Activated T-cell treated with anti-CD3 and anti-CD28 coated beads for 1 hour (primary cell): ENCODE measurements around the gene MRTFB.
"Not testable (repeated sequence)": the region's sequence is repeated elsewhere in the genome, so short reads cannot be mapped to it uniquely, and the experiment has no call there.

ENCODE experiments used
- DNase-seq: peaks from one replicate; pipeline ENCODE4 v3.0.0-alpha.2; 2020; ENCODE audit warnings: low read depth

The MRTFB gene, protein sequence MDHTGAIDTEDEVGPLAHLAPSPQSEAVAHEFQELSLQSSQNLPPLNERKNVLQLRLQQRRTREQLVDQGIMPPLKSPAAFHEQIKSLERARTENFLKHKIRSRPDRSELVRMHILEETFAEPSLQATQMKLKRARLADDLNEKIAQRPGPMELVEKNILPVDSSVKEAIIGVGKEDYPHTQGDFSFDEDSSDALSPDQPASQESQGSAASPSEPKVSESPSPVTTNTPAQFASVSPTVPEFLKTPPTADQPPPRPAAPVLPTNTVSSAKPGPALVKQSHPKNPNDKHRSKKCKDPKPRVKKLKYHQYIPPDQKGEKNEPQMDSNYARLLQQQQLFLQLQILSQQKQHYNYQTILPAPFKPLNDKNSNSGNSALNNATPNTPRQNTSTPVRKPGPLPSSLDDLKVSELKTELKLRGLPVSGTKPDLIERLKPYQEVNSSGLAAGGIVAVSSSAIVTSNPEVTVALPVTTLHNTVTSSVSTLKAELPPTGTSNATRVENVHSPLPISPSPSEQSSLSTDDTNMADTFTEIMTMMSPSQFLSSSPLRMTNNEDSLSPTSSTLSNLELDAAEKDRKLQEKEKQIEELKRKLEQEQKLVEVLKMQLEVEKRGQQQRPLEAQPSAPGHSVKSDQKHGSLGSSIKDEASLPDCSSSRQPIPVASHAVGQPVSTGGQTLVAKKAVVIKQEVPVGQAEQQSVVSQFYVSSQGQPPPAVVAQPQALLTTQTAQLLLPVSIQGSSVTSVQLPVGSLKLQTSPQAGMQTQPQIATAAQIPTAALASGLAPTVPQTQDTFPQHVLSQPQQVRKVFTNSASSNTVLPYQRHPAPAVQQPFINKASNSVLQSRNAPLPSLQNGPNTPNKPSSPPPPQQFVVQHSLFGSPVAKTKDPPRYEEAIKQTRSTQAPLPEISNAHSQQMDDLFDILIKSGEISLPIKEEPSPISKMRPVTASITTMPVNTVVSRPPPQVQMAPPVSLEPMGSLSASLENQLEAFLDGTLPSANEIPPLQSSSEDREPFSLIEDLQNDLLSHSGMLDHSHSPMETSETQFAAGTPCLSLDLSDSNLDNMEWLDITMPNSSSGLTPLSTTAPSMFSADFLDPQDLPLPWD

DNA sequence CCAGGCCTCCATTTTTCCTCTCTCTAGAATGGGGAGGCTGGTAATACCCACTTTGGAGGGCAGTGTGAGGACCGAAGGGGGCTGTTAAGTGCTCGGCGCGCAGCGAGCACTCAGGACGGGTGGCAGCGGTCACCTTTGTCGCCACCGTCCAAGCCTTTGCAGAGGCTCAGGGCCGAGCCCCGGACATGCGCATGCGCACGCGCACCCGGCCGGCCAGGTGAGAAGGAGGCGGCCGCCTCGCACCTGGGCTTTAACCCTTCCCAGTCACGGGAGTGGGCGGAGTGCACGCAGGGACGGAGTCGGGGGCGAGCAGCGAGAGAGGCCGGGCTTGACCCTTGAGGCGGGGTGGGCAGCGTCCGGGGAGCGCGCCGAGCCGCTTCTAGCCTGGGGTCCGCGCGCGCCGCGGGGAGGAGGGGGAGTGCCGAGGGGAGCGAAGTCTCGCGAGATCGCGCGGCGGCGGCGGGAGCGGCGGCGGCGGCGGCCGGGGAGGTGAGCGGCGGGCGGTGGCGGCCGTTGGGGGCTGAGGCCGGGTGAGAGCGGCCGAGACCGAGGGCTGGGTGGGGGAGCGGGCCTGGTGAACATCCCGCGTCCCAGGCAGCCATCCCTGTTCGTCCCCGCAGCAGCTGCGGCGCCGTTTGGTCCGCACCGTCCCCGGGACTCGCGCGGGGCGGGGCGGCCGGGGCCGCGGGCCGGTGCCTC lies at the start of gene MRTFB:
MRTFB (plus strand) TSS at position 443 of the 699 bp plus-strand sequence. CDS start 69,288 bp downstream, outside the sequence.
- DNase-seq = peak; percentile 72

DNA sequence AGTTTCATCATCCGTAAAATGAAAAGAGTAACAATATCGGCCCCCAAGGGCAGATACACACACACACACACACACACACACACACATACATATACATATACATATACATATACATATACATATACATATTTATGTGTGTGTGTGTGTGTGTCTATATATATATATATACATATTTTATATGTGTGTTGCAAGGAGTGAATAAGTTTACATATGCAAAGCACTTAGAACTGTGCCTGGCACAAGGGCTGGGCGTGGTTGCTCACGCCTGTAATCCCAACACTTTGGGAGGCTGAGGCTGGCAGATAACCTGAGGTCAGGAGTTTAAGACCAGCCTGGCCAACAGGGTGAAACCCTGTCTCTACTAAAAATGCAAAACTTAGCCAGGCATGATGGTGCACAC lies 47.6 kb upstream of the MRTFB start:
- not testable (repeated sequence) for DNase-seq

DNA sequence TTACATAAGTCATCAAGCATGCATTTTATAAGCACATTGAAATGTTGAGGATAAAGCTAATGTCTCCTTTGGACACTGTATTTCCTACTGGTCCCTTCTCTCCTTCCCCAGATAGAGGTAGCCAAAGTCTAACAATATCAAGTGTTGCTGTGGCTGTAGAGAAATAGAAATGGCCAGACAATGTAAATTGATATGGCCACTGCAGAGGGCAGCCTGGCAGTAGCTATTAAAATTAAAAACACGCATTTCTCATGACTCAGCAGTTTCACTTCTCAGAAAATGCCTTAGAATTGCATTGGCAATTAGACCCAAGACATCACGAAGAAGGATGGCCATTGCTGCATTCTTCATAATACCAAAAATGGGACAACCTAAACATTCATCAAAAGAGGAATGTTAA lies 46.8 kb upstream of the MRTFB start:
- no peak for DNase-seq

DNA sequence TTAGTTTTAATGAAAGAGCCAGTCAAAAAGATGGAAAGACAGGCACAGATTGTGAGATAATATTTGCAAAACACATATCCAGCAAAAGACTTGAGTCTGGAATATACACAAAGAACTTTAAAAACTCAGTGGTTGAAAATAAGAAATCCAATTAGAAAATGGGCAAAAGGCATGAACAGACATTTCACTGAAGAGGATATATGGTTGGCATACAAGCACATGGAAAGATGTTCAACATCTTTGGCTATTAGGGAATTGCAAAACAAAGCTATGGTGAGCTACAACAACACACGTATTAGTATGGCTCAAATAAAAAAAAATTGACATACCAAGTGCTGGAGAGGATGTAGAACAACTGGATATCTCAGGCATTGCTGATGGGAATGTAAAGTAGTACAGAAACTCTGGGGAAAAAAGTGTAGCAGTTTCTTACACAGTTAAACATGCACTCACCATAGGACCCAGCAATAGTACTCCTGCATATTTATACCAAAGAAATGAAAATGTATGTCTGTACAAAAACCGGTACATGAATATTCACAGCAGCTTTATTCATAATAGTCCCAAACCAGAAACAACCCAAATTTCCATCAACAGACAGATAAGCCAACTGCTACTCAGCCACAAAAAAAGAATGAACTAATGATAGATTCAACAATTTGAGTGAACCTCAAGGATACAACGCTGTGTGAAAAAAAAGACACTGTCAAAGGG lies 44.4 kb upstream of the MRTFB start:
- DNase-seq = no peak

DNA sequence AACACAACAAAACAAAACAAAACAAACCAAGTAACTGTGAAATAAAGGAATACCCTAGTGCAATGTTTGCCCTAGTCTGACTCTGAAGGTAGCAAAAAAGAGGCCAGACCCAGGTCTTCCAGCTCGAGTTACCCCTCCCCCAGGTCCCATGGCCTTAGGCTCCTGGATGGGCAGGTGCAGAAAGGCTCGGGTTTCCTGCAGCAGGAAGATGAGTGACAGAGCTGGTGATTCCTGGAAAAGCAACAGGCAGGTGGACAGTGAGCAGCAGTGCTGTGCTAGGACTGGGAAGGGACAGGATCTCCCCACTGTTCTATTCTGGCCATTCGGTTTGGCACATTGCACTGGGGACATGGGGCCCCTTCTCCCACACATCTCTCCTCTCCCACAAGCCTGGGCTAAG lies 42.9 kb upstream of the MRTFB start:
- DNase-seq = no peak

DNA sequence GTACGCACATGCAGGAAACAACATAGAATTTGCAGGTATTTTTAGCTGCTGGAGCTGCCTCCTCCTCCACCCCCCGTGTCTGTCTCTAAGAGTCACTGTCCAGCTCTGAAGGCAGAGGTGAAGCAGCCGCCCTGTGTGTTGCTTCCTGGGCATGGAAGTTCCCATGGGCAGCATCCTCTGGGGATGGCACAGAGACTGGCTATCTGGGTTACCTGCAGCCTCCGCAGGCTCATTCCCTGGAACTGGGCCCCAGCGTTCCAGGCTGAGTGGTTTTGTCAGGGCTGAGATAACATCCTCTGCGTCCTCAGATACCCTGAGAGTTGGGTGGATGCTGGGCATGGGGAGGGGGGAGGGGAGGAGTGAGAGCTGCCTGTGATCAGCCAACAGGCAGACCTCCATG lies 41.5 kb upstream of the MRTFB start:
- no peak for DNase-seq

DNA sequence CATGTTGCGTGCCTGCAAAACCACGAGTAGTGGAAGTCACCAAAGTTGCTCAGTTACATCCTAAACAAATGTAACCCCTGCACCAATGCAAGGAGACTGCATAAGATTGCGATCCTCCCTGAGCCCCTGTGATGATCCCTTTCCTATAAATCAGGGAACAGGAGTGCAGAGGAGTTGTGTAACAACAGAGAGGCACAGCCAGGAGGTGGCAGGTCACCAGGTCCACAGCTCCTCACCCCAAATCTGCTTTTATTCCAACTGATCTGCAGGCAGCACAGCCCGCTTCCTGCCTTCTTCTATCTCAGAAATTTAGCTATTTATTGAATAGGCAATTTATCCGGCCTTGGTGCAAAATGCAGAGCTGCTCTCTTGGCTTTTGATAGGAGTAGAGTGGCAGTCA lies 36.0 kb upstream of the MRTFB start:
- no peak for DNase-seq

DNA sequence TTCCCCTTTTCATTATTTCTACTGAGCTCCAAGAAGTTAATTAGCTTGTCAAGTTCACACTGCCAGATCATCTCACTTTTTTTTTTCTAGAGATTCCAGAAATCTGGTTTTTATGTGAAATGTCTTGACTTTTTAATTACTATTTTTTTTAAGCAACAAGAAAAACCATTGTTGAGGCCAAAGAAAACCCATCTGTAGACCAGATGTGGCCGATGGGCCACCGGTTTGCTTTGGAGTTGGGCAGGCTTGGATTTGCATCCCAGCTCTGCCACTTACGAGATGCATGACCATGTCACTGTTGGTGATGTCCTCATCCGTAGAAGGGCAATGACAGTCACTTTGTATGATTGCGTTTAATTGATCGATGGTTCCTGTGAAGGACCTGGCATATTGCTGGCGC lies 34.2 kb upstream of the MRTFB start:
- no peak for DNase-seq

DNA sequence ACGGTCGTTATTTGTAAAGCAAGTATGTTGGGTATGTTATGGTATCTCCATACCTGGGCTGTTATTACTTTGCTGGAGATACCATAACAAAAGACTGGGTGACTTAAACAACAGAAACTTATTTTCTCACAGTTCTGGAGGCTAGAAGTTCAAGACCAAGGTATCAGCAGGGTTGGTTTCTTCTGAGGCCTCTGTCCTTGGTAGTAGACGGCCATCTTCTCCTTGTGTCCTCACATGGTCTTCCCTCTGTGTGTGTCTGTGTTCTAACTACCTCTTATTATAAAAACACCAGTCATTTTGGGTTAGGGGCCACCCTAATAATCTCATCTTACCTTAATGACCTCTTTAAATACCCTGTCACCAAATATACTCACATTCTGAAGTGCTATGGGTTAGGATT lies 33.2 kb upstream of the MRTFB start:
- DNase-seq = no peak

DNA sequence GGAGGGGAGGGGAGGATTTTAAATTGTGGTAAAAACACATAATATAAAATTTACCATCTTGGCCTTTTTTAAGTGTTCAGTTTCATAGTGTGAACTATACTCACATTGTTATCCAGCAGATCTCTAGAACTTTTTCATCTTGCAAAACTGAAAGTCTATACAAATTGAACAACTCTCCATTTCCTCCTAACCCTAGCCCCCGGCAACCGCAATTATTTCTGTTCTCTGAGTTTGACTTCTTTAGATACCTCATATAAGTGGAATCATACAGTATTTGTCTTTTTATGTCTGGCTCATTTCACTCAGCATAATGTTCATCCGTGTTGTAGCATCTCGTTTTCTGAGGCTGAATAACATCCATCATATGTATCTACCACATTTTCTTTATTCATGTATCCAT lies 30.0 kb upstream of the MRTFB start:
- DNase-seq = no peak

DNA sequence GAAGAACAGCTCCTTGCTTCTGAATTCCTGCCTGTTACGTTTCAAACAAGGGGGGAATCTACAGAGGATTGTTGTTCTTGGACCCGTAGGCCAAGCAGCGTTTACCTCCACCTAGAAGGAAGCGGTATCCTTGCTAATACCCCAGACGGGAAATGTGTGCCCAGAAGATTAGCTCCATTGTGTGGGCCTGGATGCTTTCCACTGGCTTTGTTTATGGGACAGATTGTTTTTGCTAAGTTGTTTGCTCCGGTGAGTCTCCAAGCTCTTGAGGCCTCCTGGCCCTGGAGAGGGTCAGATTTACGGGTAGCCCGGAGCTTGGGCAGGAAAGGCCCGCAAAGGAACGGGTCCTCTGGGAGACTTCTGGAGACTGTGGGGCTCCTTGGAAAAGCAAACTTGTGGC lies 28.4 kb upstream of the MRTFB start:
- DNase-seq = no peak

DNA sequence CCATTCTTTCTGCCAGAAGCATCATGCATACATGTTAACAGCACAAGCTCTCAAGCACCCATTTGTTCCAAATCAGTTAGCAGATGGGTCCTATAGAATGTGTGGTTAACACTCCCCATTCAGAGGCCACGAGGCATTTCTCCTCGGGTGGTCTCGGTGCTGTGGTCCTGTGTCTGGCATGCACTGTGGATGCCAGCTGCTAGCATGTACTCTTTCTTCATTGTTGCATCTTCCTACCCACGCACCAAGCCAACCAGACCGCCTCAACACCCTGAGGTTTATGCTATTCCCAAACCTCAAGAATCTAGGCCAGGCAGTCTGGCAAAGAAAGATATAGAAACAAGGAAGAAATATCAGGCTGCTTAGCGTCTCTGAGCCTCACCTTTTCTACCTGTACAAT lies 27.8 kb upstream of the MRTFB start:
- no peak for DNase-seq

DNA sequence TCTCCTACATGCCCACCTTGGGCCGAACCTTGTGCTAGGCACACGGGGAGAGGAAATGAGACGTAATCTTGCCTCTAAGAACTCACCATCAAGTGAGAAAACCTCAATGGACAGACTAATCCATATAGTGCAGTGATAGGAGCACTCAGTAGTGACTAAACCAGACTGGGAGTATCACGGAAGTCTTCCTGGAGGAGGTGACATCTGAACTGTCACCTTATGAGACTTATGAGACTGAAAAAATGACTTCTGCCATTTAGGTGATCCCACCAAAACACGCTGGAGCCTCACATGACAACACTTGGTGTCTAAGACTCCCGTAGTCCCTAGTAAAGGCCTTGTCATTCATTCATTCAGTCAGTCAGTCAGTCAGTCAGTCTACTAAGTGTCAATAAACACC lies 27.3 kb upstream of the MRTFB start:
- DNase-seq = no peak

DNA sequence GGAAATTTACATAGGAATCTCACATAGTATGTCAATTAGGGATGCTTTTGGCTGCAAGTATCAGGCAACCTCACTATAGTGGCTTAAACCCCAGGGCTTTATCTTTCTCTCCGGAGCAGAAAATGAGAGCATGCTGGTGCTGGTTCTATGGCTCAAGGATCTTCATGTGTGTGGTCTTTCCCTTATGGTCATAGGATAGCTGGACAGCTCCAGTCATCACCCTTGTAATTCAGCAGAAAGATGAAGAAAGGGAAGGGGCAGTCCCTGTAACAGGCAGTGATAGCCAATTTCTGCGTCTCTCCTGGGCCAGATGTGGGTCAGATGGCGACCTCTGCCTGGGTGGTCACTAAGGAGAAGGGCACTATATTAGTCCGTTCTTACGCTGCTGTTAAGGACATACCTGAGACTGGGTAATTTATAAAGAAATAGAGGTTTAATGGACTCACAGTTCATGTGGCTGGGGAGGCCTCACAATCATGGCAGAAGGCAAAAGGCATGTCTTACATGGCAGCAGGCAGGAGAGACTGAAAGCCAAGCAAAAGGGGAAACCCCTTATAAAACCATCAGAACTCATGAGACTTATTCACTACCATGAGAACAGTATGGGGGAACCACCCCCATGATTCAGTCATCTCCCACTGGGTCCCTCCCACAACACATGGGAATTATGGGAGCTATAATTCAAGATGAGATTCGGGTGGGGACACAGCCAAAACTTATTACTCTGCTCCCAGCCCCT lies 23.8 kb upstream of the MRTFB start:
- DNase-seq = not testable (repeated sequence)

DNA sequence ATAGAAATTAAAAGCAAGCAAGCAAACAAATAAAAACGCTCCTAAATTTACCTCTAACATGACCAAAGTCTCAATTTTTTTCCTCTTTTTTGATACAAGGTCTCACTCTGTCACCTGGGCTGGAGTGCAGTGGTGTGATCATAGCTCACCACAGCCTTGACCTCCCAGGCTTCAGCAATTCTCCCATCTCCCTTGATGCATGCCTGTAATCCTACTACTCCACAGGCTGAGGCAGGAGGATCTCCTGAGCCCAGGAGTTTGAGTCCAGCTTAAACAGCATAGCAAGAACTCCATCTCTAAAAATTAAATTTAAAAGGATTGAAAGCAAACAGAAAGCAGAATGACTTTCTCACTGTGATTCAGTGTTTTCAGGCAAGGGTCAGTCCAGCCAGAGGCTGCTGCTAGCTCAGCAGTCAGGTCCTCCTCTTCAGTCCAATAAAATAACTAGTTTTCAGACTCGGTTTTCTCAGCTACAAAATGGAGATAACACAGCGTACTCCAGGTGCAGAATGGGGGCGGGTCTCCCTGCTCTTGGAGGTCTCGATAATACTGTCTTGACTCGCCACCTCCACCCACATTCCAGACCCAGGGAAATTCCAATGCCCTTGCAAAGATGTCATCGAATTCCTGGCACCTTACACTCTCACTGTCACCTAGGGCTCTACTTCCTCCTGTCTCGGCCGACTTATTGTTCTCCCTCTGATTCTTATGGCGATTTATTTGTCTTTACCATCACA lies 20.7 kb upstream of the MRTFB start:
- no peak for DNase-seq

DNA sequence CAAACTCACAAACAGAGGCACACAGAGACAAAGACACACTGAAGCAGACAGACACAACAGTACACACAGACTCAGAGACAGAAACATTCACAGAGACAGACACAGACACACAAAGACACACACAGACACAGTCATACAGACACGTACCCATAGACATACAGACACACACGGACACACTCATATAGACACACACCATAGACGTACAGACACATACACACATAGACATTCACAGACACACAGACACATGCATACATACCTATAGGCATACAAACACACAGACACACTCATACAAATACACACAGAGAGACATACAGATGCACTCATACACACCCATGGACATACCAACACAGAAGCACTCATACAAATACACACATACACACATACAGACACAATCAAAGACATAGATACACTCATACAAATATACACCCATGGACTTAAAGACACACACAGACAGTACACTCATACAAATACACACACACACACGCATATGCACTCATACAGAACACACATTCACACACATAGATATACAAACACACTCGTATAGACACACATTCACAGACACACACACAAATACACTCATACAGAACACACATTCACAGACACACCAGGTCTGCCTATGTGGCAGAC lies 19.9 kb upstream of the MRTFB start:
- DNase-seq = no peak

DNA sequence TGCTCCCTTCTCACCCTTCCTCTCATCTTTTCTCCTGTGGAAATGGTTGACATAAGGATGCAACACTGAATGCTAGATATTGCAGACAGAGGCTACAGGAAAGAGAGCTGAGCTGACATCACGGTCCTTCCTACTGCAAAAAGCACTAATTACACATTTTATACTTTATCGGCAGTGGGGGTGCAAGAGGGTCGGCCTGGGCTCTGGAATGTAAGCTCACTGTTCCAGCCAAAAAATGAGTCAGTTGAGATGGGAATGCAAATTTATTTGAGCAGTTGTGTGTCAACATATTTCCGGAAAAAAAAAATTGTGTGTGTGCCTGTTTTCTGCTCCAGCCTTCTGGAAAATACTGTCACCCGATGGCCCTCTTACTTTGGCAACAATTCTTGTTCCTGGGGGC lies 14.1 kb upstream of the MRTFB start:
- DNase-seq = no peak

DNA sequence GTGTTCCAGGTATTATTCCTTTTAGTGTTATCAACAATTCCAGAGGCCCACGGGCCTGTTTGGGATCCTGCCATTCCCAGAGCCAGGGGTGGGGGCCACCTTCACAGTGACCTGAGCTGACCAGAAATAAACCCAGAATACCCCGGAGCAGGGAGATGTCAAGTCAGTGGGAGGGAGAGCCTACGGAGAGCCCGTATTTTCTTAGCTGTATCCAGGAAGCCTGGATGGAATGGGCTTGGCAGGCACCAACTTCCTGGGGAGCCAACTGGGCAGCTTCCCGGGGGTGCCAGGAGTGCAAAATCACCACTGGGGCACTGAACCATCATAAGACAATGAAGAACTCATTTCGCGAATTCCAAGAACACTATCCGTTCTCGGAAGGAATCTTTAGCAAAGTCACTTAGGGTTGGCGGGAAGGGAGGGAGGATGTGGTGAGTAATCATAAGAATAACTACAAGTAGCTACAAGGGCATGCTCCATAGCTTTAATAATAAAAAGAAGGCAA lies 13.2 kb upstream of the MRTFB start:
- no peak for DNase-seq

DNA sequence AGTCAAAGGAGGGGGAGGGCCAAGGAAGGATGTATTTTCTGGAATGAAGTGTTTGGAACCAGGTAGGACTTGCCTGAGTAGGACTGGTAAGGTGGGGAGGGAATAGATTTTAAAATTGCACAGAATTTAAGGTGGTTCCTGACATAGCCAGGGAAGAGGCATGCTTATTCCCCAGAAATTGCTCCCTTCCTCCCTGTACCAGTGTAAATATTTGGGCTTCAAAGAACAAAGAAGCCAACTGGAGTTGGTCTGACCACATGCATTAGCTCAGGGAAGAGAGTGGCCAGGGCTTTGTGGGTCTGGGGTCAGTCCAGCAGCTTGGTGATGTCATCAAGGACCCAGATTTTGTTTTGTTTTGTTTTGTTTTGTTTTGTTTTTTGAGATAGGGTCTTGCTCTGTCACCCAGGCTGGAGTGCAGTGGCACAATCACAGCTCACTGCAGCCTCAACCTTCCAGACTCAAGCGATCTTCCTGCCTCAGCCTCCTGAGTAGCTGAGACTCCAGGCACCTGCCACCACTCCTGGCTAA lies 9.3 kb upstream of the MRTFB start:
- DNase-seq = no peak
